GM19238 (cell line): ENCODE data around the gene C1QTNF8.

Experiments used
- DNase-seq: peaks from one replicate; pipeline ENCODE4 v3.0.0; 2011; ENCODE audit warnings: low spot score; ENCODE audit not compliant: insufficient read length

C1QTNF8 gene

GRCh38 chr16:1061769-1062505 lies 34.1 kb downstream of the C1QTNF8 start:
- no peak for DNase-seq

- DNase-seq: no peak
These were observed 35.4 kb downstream of the C1QTNF8 start for GRCh38 chr16:1060416-1061340.

GRCh38 chr16:1059310-1059709 lies 36.7 kb downstream of the C1QTNF8 start:
- no peak for DNase-seq

GRCh38 chr16:1058216-1058615 lies 37.8 kb downstream of the C1QTNF8 start:
- DNase-seq: no peak

GRCh38 chr16:1057252-1057932 lies 38.7 kb downstream of the C1QTNF8 start:
- DNase-seq: peak; percentile 40

- DNase-seq: no peak
These were observed 39.8 kb downstream of the C1QTNF8 start for GRCh38 chr16:1056196-1056595.

GRCh38 chr16:1055557-1055924 lies 40.5 kb downstream of the C1QTNF8 start:
- no peak for DNase-seq

GRCh38 chr16:1054660-1055556 lies 41.1 kb downstream of the C1QTNF8 start:
- DNase-seq: peak; percentile 51

GRCh38 chr16:1053700-1054368 lies 42.2 kb downstream of the C1QTNF8 start:
- DNase-seq: no peak

- DNase-seq: no peak
These were observed 42.9 kb downstream of the C1QTNF8 start for GRCh38 chr16:1053121-1053521.

GRCh38 chr16:1052721-1053120 lies 43.3 kb downstream of the C1QTNF8 start:
- no peak for DNase-seq

- no peak for DNase-seq
These were observed 44.6 kb downstream of the C1QTNF8 start for GRCh38 chr16:1051446-1051845.

GRCh38 chr16:1050921-1051320 lies 45.1 kb downstream of the C1QTNF8 start:
- no peak for DNase-seq

- DNase-seq: no peak
These were observed 45.5 kb downstream of the C1QTNF8 start for GRCh38 chr16:1050516-1050915.

GRCh38 chr16:1049976-1050247 lies 46.1 kb downstream of the C1QTNF8 start:
- DNase-seq: no peak

GRCh38 chr16:1049113-1049975 lies 46.7 kb downstream of the C1QTNF8 start:
- DNase-seq: no peak

GRCh38 chr16:1048442-1049112 lies 47.5 kb downstream of the C1QTNF8 start:
- DNase-seq: no peak

GRCh38 chr16:1047801-1048200 lies 48.2 kb downstream of the C1QTNF8 start:
- no peak for DNase-seq

- no peak for DNase-seq
These were observed 48.9 kb downstream of the C1QTNF8 start for GRCh38 chr16:1047123-1047522.
